Regular cardiac myocyte (primary cell): ENCODE measurements around the gene TMEM175. TPM values are rescaled to one million over a fixed set of nuclear protein-coding genes. Genes with fewer than 3 reads are reported as not detected.

Experiments used
- total RNA-seq: library from RNA; depleted of rRNA; stranded (reverse); fragments of >200 nt; gene quantifications from 2 replicates; pipeline ENCODE4 v1.2.3, GENCODE V29; 2014

TMEM175 gene
- total RNA-seq = 7.6 and 10.9 TPM in 2 replicates

GRCh38 chr4:931960-932712, at the start of gene TMEM175, which contains the start of gene GAK:
Gene TMEM175 (plus strand): TSS chr4:932460. CDS start chr4:947740, 15,280 bp downstream.
Gene GAK (minus strand): TSS chr4:932316. CDS start chr4:932187, 129 bp downstream.

GRCh38 chr4:973431-974397, 41.5 kb downstream of the TMEM175 start, which contains the start of gene DGKQ:
Gene DGKQ (minus strand): TSS chr4:973569. CDS start chr4:973482, 87 bp downstream.

GRCh38 chr4:986879-987623, 54.8 kb downstream of the TMEM175 start, which contains the start of gene IDUA:
Gene IDUA (plus strand): TSS chr4:987044. CDS start chr4:987085, 41 bp downstream.

GRCh38 chr4:993111-994029, 61.1 kb downstream of the TMEM175 start, which contains the start of gene SLC26A1:
Gene SLC26A1 (minus strand): TSS chr4:993404. CDS start chr4:991703, 1,701 bp downstream.

Other genes with a start within 250 kb of the TMEM175 start
- 2.5 and 5.1 TPM in 2 replicates for gene SLC49A3, start 243.3 kb upstream of the TMEM175 start, total RNA-seq
- 32.7 and 33.4 TPM in 2 replicates for gene PCGF3, start 226.6 kb upstream of the TMEM175 start, total RNA-seq
- gene CPLX1, start 106.3 kb upstream of the TMEM175 start, total RNA-seq = not detected in 2 replicates
- gene GAK, start 144 bp upstream of the TMEM175 start, total RNA-seq = 44.3 and 51.8 TPM in 2 replicates
- gene DGKQ, start 41.1 kb downstream of the TMEM175 start, total RNA-seq = 14.1 and 16.7 TPM in 2 replicates
- 4.4 and 15.2 TPM in 2 replicates for gene IDUA, start 54.6 kb downstream of the TMEM175 start, total RNA-seq
- gene SLC26A1, start 60.9 kb downstream of the TMEM175 start, total RNA-seq = under 0.01 TPM in 1 of 2 replicates, not detected in the other
- 8.7 and 13.4 TPM in 2 replicates for gene FGFRL1, start 79.2 kb downstream of the TMEM175 start, total RNA-seq
- 0.77 and 1.7 TPM in 2 replicates for gene RNF212, start 181.1 kb downstream of the TMEM175 start, total RNA-seq
- gene SPON2, start 240.1 kb downstream of the TMEM175 start, total RNA-seq = 4.6 and 18.9 TPM in 2 replicates